Neural cell (in vitro differentiated cells): ENCODE results near the gene PHACTR3. TPM values are rescaled to one million over a fixed set of nuclear protein-coding genes. Genes with fewer than 3 reads are reported as not detected.

Experiments used
- H2AFZ ChIP-seq: fragments of 200-600, 300-800 bp; sonication (generic), shearing (Covaris generic); 2 replicates; pipeline ENCODE4 v1.6.0; 2014; ENCODE audit warnings: low read depth, mild to moderate bottlenecking, antibody characterized with exemption, low read length, moderate library complexity
- H3F3A ChIP-seq: fragments of 200-600 bp; shearing (Covaris generic); 2 replicates; pipeline ENCODE4 v1.6.1; 2016; ENCODE audit warnings: mild to moderate bottlenecking, moderate library complexity, mixed read lengths, antibody characterized with exemption, low read length; ENCODE audit not compliant: insufficient read depth, poor library complexity, severe bottlenecking
- H3K27ac ChIP-seq: fragments of 200-600, 300-800 bp; sonication (generic), shearing (Covaris generic); 2 replicates; pipeline ENCODE4 v1.5.1; 2014; ENCODE audit warnings: mild to moderate bottlenecking, low read length, moderate library complexity
- H3K27me3 ChIP-seq: fragments of 300-800, 200-600 bp; sonication (generic), shearing (Covaris generic); 2 replicates; pipeline ENCODE4 v1.6.0; 2014; ENCODE audit warnings: mild to moderate bottlenecking, low read depth, low read length, moderate library complexity; ENCODE audit not compliant: insufficient read depth
- H3K36me3 ChIP-seq: fragments of 300-800, 200-600 bp; sonication (generic), shearing (Covaris generic); 2 replicates; pipeline ENCODE4 v1.5.1; 2014; ENCODE audit warnings: mild to moderate bottlenecking, antibody characterized with exemption, low read length, moderate library complexity; ENCODE audit not compliant: insufficient read depth
- H3K4me2 ChIP-seq: fragments of 300-800, 200-600 bp; sonication (generic), shearing (Covaris generic); 2 replicates; pipeline ENCODE4 v1.6.0; 2014; ENCODE audit warnings: mild to moderate bottlenecking, low read length
- H3K4me3 ChIP-seq: fragments of 300-800, 200-600 bp; sonication (generic), shearing (Covaris generic); 2 replicates; pipeline ENCODE4 v1.5.1; 2014; ENCODE audit warnings: mild to moderate bottlenecking, low read length, moderate library complexity
- H3K79me2 ChIP-seq: fragments of 200-600 bp; shearing (Covaris generic); replicated peaks from 2 replicates; pipeline ENCODE4 v1.6.0; 2014; ENCODE audit warnings: mild to moderate bottlenecking, low read length, moderate library complexity; ENCODE audit not compliant: insufficient read depth
- H3K9ac ChIP-seq: fragments of 300-800, 200-600 bp; sonication (generic), shearing (Covaris generic); 2 replicates; pipeline ENCODE4 v1.6.1; 2016; ENCODE audit warnings: mild to moderate bottlenecking, low read length, mixed read lengths
- H3K9me2 ChIP-seq: fragments of 200-600 bp; shearing (Covaris generic); 2 replicates; pipeline ENCODE4 v1.6.1; 2016; ENCODE audit warnings: mild to moderate bottlenecking, low read length, mixed read lengths; ENCODE audit not compliant: insufficient read depth
- H3K9me3 ChIP-seq: fragments of 200-600, 300-800 bp; sonication (generic), shearing (Covaris generic); 2 replicates; pipeline ENCODE4 v1.6.1; 2016; ENCODE audit warnings: mild to moderate bottlenecking, mixed run types, low read length, moderate library complexity, mixed read lengths
- H4K20me1 ChIP-seq: fragments of 200-600 bp; shearing (Covaris generic); 2 replicates; pipeline ENCODE4 v1.6.1; 2016; ENCODE audit warnings: mild to moderate bottlenecking, mixed run types; ENCODE audit not compliant: insufficient read depth
- CTCF ChIP-seq: fragments of 450-650 bp; IDR thresholded peaks from 2 replicates; pipeline ENCODE4 v1.5.1; 2014; ENCODE audit warnings: antibody characterized with exemption, mild to moderate bottlenecking, moderate library complexity; ENCODE audit not compliant: poor library complexity, severe bottlenecking
- EP300 ChIP-seq: fragments of 450-650 bp; conservative IDR thresholded peaks from 2 replicates; pipeline ENCODE4 v1.6.1; 2014; ENCODE audit warnings: antibody characterized with exemption, mild to moderate bottlenecking, moderate library complexity; ENCODE audit not compliant: poor library complexity, severe bottlenecking
- EZH2 ChIP-seq: fragments of 200-600, 300-800 bp; shearing (Covaris generic), sonication (generic); IDR thresholded peaks from 2 replicates; pipeline ENCODE4 v1.6.1; 2014; ENCODE audit warnings: antibody characterized with exemption, low read length, borderline replicate concordance, mild to moderate bottlenecking; ENCODE audit not compliant: insufficient read depth, poor library complexity, severe bottlenecking
- MXI1 ChIP-seq: fragments of 450-650 bp; conservative IDR thresholded peaks from 2 replicates; pipeline ENCODE4 v1.6.1; 2014; ENCODE audit warnings: antibody characterized with exemption, mild to moderate bottlenecking; ENCODE audit not compliant: poor library complexity, severe bottlenecking
- POLR2AphosphoS5 ChIP-seq: IDR thresholded peaks from 2 replicates; pipeline ENCODE4 v1.6.1; 2012
- RAD21 ChIP-seq: fragments of 450-650 bp; conservative IDR thresholded peaks from 2 replicates; pipeline ENCODE4 v1.6.1; 2014; ENCODE audit warnings: antibody characterized with exemption, mild to moderate bottlenecking, moderate library complexity
- SMC3 ChIP-seq: fragments of 450-650 bp; conservative IDR thresholded peaks from 2 replicates; pipeline ENCODE4 v1.6.1; 2014; ENCODE audit warnings: antibody characterized with exemption, mild to moderate bottlenecking, moderate library complexity; ENCODE audit not compliant: poor library complexity
- TAF1 ChIP-seq: IDR thresholded peaks from 2 replicates; pipeline ENCODE4 v1.6.1; 2012; ENCODE audit warnings: low read depth
- polyA plus RNA-seq: library from polyadenylated mRNA; depleted of rRNA; stranded (reverse); fragments of >200 nt; gene quantifications from 2 replicates; pipeline ENCODE4 v1.2.3, GENCODE V29; 2014
- TF ChIP-seq, protein P1 (sequence below): IDR thresholded peaks from 2 replicates; pipeline ENCODE4 v1.6.1; 2012; ENCODE audit warnings: borderline replicate concordance

The PHACTR3 gene
- polyA plus RNA-seq, 1 donor from 2014 or later = 1.3 TPM

DNA sequence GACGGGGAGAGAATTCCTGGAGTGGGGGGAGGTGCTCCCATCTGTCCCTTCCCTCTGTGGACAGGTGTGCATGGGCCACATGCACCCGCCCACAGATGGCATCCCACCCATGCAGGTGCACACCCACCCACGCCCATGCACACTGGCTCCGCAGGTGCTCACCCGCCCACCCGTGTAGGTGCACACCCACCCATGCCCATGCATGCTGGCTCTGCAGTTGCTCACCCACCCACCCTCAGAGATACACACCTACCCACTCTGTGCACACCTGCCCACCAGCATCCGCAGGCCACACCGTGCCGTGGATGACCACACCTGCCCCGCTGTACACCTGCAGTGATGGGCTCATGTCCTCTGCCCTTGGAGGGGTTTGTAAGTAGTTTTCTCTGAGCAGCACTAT, 132.0 kb downstream of the PHACTR3 start:
- no peaks in the 10 kb centered on the region for H3F3A ChIP-seq
- H3K36me3 ChIP-seq = no peaks in the 10 kb centered on the region
- H3K27me3 ChIP-seq = no peaks in the 10 kb centered on the region
- H3K9ac ChIP-seq = no peak overlapping the region
- H3K27ac ChIP-seq = no peak overlapping the region
- H3K4me2 ChIP-seq = no peak overlapping the region
- no peak overlapping the region for H2AFZ ChIP-seq
- H4K20me1 ChIP-seq = no peaks in the 10 kb centered on the region
- H3K4me3 ChIP-seq = no peak overlapping the region
- peaks cover 5% of the 10 kb centered on the region for H3K9me3 ChIP-seq
- TF ChIP-seq RAD21 = no peak
- no peak for TF ChIP-seq POLR2AphosphoS5
- no peak for TF ChIP-seq EP300
- TF ChIP-seq CTCF = no peak
- no peak for TF ChIP-seq MXI1
- no peak for TF ChIP-seq EZH2
- TF ChIP-seq, protein P1, sequence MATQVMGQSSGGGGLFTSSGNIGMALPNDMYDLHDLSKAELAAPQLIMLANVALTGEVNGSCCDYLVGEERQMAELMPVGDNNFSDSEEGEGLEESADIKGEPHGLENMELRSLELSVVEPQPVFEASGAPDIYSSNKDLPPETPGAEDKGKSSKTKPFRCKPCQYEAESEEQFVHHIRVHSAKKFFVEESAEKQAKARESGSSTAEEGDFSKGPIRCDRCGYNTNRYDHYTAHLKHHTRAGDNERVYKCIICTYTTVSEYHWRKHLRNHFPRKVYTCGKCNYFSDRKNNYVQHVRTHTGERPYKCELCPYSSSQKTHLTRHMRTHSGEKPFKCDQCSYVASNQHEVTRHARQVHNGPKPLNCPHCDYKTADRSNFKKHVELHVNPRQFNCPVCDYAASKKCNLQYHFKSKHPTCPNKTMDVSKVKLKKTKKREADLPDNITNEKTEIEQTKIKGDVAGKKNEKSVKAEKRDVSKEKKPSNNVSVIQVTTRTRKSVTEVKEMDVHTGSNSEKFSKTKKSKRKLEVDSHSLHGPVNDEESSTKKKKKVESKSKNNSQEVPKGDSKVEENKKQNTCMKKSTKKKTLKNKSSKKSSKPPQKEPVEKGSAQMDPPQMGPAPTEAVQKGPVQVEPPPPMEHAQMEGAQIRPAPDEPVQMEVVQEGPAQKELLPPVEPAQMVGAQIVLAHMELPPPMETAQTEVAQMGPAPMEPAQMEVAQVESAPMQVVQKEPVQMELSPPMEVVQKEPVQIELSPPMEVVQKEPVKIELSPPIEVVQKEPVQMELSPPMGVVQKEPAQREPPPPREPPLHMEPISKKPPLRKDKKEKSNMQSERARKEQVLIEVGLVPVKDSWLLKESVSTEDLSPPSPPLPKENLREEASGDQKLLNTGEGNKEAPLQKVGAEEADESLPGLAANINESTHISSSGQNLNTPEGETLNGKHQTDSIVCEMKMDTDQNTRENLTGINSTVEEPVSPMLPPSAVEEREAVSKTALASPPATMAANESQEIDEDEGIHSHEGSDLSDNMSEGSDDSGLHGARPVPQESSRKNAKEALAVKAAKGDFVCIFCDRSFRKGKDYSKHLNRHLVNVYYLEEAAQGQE = no peak
- TF ChIP-seq SMC3 = no peak
- TF ChIP-seq TAF1 = no peak
- H3K79me2 ChIP-seq = no peaks in the 10 kb centered on the region
- H3K9me2 ChIP-seq = no peaks in the 10 kb centered on the region

GRCh38 chr20:59737073-59737666, 132.8 kb downstream of the PHACTR3 start:
- Histone ChIP-seq H3K9me3 (peaks cover 5% of the 10 kb centered on the region), H3K27me3 (no peaks in the 10 kb centered on the region), H3K9ac (no peak overlapping the region), H3K4me3 (no peak overlapping the region), H3F3A (no peaks in the 10 kb centered on the region), H4K20me1 (no peaks in the 10 kb centered on the region), H2AFZ (no peak overlapping the region), H3K9me2 (no peaks in the 10 kb centered on the region), H3K36me3 (no peaks in the 10 kb centered on the region), H3K79me2 (no peaks in the 10 kb centered on the region), H3K4me2 (no peak overlapping the region), H3K27ac (no peak overlapping the region)
- TF ChIP-seq, protein P1 = no peak
- TF ChIP-seq POLR2AphosphoS5 = no peak
- no peak for TF ChIP-seq MXI1
- TF ChIP-seq RAD21 = no peak
- no peak for TF ChIP-seq EP300
- TF ChIP-seq SMC3 = no peak
- no peak for TF ChIP-seq EZH2
- no peak for TF ChIP-seq CTCF
- TF ChIP-seq TAF1 = no peak
